Measurements from ENCODE around the gene ZBTB34.

The ZBTB34 gene

GRCh38 chr9:126894052-126894603 is 33.7 kb downstream of the ZBTB34 start:
- Histone ChIP-seq H3K36me3 (replicated peaks) (no peaks in the 10 kb centered on the region), H3K4me3 (no peak overlapping the region), H3K4me1 (no peaks in the 10 kb centered on the region), H3K9me3 (no peaks in the 10 kb centered on the region), H3K27me3 (ENCODE audit: low read depth) (no peaks in the 10 kb centered on the region)
- in situ Hi-C loops (cut with MboI; ENCODE audit: low sequenced_read_pairs) = no loop called here
- DNase-seq (ENCODE audit: low spot score in 2 of 2) = no peak

DNA sequence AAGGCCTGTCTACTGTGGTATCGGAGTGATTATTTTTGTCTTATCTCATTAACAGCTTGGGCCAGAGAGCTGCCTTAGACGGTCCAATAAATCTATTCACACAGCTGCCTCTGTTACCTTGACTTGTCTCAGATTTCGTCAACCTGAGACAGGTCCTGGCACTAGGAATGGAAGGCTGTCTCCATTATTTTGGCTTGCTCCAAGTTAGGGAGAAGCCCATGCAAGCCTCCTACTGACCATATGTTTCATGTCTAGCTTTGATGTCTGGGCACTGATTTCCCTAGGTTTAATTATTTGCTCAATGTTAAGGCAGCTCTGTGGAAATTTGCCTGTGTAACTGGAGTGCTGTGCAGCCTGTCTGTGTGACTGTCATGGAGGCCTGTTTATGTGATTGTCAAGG is 41.8 kb downstream of the ZBTB34 start:
- no peak for DNase-seq (ENCODE audit: low spot score in 2 of 2)
- Histone ChIP-seq H3K4me1 (no peaks in the 10 kb centered on the region), H3K9me3 (no peaks in the 10 kb centered on the region), H3K27me3 (ENCODE audit: low read depth) (no peaks in the 10 kb centered on the region), H3K36me3 (replicated peaks) (no peaks in the 10 kb centered on the region), H3K4me3 (no peak overlapping the region)
- in situ Hi-C loops (cut with MboI; ENCODE audit: low sequenced_read_pairs) = no loop called here

- H3K4me1 ChIP-seq = no peaks in the 10 kb centered on the region
- in situ Hi-C loops (cut with MboI; ENCODE audit: low sequenced_read_pairs) = no loop called here
- no peak for DNase-seq (ENCODE audit: low spot score in 2 of 2)
- no peaks in the 10 kb centered on the region for H3K27me3 ChIP-seq (ENCODE audit: low read depth)
- no peaks in the 10 kb centered on the region for H3K9me3 ChIP-seq
- H3K4me3 ChIP-seq = no peak overlapping the region
- H3K36me3 ChIP-seq (replicated peaks) = no peaks in the 10 kb centered on the region
Observed at GRCh38 chr9:126904586-126904985, 44.1 kb downstream of the ZBTB34 start.

- in situ Hi-C loops (cut with MboI; ENCODE audit: low sequenced_read_pairs) = no loop called here
- Histone ChIP-seq H3K36me3 (replicated peaks) (no peaks in the 10 kb centered on the region), H3K4me3 (no peak overlapping the region), H3K4me1 (no peaks in the 10 kb centered on the region), H3K27me3 (ENCODE audit: low read depth) (no peaks in the 10 kb centered on the region), H3K9me3 (no peaks in the 10 kb centered on the region)
- no peak for DNase-seq (ENCODE audit: low spot score in 2 of 2)
Observed at GRCh38 chr9:126906091-126906490, 45.7 kb downstream of the ZBTB34 start.

DNA sequence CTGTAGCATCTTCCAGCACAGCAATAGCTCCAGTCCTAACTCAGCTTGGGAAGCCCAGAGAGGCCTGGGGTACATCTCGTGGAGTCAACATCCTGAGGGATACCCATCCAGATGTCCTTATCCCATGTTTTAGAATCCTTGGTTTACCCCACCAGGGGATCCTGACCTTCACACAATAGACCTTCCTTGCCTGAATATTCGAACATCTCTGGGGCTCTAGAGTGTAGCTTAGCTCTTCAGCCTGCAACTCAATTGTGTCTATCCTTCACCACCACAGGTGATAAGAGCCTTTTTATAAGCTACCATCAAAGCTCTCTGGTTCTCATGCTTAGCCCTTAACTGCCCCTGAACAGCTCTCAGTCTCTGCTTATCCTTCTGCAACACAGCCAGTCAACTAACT is 46.6 kb downstream of the ZBTB34 start:
- Histone ChIP-seq H3K9me3 (no peaks in the 10 kb centered on the region), H3K36me3 (replicated peaks) (no peaks in the 10 kb centered on the region), H3K4me1 (no peaks in the 10 kb centered on the region), H3K4me3 (no peak overlapping the region), H3K27me3 (ENCODE audit: low read depth) (peaks cover 3% of the 10 kb centered on the region; the same call in 1 of the 2 replicates)
- DNase-seq (ENCODE audit: low spot score in 2 of 2) = no peak
- in situ Hi-C loops (cut with MboI; ENCODE audit: low sequenced_read_pairs) = no loop called here

DNA sequence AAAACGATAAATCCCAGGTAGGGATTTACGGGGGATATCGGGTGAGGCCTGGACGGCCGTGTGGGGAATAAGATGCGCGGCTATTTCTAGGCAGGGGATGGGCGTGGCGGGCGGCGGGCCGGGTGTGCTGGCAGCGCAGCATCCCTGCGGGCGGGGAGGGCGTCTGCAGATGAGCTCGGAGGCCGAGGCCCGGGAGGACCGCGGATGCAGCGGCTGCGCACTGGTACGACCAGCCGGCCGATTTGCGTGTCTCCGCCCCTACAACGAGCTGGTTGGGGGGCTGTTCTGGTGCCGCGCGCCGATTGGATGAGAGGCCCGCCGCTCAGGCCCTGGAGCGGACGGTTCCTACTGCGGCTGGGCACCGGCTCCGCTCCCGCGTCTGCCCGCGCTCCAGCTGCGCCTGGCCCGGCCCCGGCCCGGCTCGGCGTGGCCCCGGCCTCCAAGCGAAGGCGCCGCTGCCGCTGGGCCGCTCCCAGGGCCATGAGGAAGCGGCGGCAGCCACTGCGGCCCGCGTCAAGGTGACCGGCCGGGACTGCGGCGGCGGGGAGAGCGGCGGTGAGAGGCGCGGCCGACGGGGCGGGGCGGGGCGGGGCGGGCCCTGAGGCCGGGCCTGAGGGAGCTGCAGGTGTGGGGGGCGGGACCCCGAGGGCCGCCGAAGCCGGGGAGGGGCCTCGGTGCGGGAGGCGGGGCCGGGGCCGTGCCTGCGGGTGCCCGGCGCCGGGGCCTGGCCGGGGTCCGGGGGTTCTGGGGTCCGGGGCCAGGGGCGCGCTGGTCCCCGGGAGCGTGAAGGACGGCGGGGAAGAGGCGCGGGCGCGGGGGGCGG is 54.2 kb downstream of the ZBTB34 start, which contains the start of gene RALGPS1:
Gene RALGPS1, plus strand, starts transcription at position 325 of the 823 bp plus-strand sequence. CDS start 47,508 bp downstream, outside the sequence.
- no peaks in the 10 kb centered on the region for H3K36me3 ChIP-seq (replicated peaks)
- H3K4me1 ChIP-seq = no peaks in the 10 kb centered on the region
- DNase-seq (ENCODE audit: low spot score in 2 of 2) = peak; percentile 91 to 97
- in situ Hi-C loops (cut with MboI; ENCODE audit: low sequenced_read_pairs) = no loop called here
- H3K4me3 ChIP-seq = peak within 1 kb of the TSS; percentile 22
- no peaks in the 10 kb centered on the region for H3K9me3 ChIP-seq
- peaks cover 4% of the 10 kb centered on the region; the same call in 1 of the 2 replicates for H3K27me3 ChIP-seq (ENCODE audit: low read depth)

DNA sequence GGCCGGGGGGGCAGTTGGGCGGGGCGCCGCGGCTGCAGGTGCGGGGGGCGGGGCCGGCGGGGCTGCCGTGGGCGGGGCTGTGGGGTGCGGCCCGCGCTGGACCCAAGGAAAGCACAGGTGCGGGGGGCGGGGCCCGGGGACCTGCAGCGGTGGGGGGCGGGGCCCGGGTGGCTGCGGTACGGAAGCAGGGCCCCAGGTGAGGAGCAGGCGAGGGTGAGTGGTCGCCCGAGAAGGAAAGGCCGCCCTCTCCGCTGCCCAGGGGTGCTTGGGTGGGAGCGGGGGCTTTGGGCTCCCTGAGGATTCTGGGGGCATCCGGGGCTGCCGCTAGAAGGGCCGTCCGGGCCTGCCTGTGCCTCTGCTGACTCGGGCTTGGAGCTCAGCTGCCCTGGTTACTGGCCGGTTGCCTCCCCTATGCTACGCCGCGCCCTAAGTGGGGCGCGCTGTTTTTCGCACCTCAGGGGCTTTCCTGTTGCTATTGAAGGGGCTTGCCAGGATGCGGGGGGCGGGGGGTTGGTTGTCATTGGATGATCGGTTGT is 54.9 kb downstream of the ZBTB34 start:
- peak in 1 of 2 experiments; percentile 52 for DNase-seq (ENCODE audit: low spot score in 2 of 2)
- Histone ChIP-seq H3K9me3 (no peaks in the 10 kb centered on the region), H3K4me1 (no peaks in the 10 kb centered on the region), H3K4me3 (peak overlapping the region; percentile 11; the same call in 1 of the 2 replicates), H3K27me3 (ENCODE audit: low read depth) (peaks cover 4% of the 10 kb centered on the region; the same call in 1 of the 2 replicates), H3K36me3 (replicated peaks) (no peaks in the 10 kb centered on the region)
- in situ Hi-C loops (cut with MboI; ENCODE audit: low sequenced_read_pairs) = no loop called here

DNA sequence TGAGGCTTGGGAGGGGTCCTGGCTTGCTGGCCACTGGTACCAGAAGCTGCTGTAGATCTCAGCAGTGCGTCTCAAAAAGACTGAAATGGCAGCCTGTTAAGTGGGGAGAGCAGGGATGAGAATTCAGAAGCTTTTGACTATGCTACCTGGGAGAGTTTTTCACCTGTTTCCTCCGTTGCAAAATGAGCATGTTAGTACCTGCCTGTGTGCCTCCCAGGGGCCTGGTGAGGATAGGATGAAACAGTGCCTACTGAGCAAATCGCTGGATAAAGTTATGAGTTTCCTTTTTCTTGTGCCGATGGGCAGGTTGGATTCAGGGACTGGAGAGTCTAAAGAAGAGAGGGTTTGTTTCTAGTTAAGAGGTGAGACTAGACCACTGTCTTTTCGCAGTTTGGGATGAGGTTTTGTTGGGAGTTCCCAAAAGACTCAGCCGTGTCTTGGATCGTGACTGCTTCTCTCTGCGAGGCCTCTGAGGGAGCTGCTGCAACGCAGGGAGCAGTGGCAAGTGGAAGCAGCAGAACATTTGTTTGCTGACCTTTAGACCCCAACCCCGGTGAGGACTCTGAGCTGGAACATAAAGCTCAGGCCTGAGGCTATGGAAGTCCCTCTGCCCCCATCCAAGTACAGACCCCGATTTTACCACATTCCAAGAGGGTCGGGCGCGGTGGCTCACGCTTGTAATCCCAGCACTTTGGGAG is 55.6 kb downstream of the ZBTB34 start:
- DNase-seq (ENCODE audit: low spot score in 2 of 2) = no peak
- Histone ChIP-seq H3K9me3 (no peaks in the 10 kb centered on the region), H3K36me3 (replicated peaks) (no peaks in the 10 kb centered on the region), H3K4me3 (0 out of 2 replicates have a peak overlapping the region, but pooled peaks have one; percentile 11), H3K27me3 (ENCODE audit: low read depth) (peaks cover 4% of the 10 kb centered on the region; the same call in 1 of the 2 replicates), H3K4me1 (no peaks in the 10 kb centered on the region)
- in situ Hi-C loops (cut with MboI; ENCODE audit: low sequenced_read_pairs) = no loop called here

- peak; percentile 6 to 22 for DNase-seq (ENCODE audit: low spot score in 2 of 2)
- H3K9me3 ChIP-seq = no peaks in the 10 kb centered on the region
- in situ Hi-C loops (cut with MboI; ENCODE audit: low sequenced_read_pairs) = no loop called here
- H3K4me3 ChIP-seq = no peak overlapping the region
- no peaks in the 10 kb centered on the region for H3K4me1 ChIP-seq
- no peaks in the 10 kb centered on the region for H3K36me3 ChIP-seq (replicated peaks)
- H3K27me3 ChIP-seq (ENCODE audit: low read depth) = peaks cover 3% of the 10 kb centered on the region; the same call in 1 of the 2 replicates
Observed at GRCh38 chr9:126916909-126917308, 56.5 kb downstream of the ZBTB34 start.

DNA sequence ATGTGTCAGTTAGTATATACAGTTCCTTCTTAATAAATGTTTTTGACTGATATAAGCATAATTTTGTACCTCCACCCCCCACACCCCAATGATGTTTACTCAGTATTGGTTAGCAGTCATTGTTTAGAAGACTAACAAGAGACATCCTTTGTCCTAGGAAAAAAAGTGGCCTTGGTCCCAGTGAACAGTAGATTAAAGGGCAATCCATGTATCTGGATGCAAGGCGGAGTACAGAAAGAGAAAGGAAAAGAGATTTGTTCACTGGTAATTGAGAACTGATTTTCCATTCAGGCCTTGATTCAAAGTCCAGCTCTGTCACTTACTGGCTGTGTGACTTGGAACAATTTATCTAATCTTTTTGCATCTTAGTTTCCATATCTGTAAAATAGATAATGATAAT is 58.8 kb downstream of the ZBTB34 start:
- Histone ChIP-seq H3K27me3 (ENCODE audit: low read depth) (no peaks in the 10 kb centered on the region), H3K36me3 (replicated peaks) (no peaks in the 10 kb centered on the region), H3K4me1 (no peaks in the 10 kb centered on the region), H3K4me3 (no peak overlapping the region), H3K9me3 (no peaks in the 10 kb centered on the region)
- no peak for DNase-seq (ENCODE audit: low spot score in 2 of 2)
- in situ Hi-C loops (cut with MboI; ENCODE audit: low sequenced_read_pairs) = no loop called here

- DNase-seq (ENCODE audit: low spot score in 2 of 2) = no peak
- no peaks in the 10 kb centered on the region for H3K4me1 ChIP-seq
- in situ Hi-C loops (cut with MboI; ENCODE audit: low sequenced_read_pairs) = loop anchor here (25.0 kb wide), 1 partner anchor 986 kb away; the partner anchor contains the start of gene ST6GALNAC4
- H3K4me3 ChIP-seq = no peak overlapping the region
- H3K36me3 ChIP-seq (replicated peaks) = no peaks in the 10 kb centered on the region
- H3K27me3 ChIP-seq (ENCODE audit: low read depth) = no peaks in the 10 kb centered on the region; the same call in 1 of the 2 replicates
- H3K9me3 ChIP-seq = no peaks in the 10 kb centered on the region
Observed at GRCh38 chr9:126925876-126926275, 65.4 kb downstream of the ZBTB34 start.

DNA sequence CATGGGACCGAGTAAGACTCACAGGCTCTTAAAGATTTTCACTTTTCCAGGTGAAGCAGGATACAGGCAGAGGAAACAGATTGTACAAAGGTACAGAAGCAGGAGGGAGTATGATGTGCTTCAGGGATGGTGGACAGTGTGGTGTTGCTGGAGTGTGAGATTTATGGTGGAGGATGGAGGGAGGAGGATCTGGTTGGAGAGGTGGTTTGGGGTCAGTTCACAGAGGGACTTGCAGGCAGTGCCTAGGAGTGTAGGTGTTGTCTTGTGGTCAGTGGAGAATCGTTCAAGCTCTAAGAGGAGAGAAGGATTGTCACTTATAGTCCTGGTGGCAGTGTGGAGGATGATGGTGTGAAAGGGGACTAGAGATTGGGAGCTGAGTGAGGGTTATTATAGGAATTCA is 65.9 kb downstream of the ZBTB34 start:
- in situ Hi-C loops (cut with MboI; ENCODE audit: low sequenced_read_pairs) = loop anchor here (25.0 kb wide), 1 partner anchor 986 kb away; the partner anchor contains the start of gene ST6GALNAC4
- Histone ChIP-seq H3K4me1 (no peaks in the 10 kb centered on the region), H3K27me3 (ENCODE audit: low read depth) (no peaks in the 10 kb centered on the region; the same call in 1 of the 2 replicates), H3K36me3 (replicated peaks) (no peaks in the 10 kb centered on the region), H3K9me3 (no peaks in the 10 kb centered on the region), H3K4me3 (no peak overlapping the region)
- DNase-seq (ENCODE audit: low spot score in 2 of 2) = no peak

GRCh38 chr9:126927419-126927818 is 67.0 kb downstream of the ZBTB34 start:
- in situ Hi-C loops (cut with MboI; ENCODE audit: low sequenced_read_pairs) = loop anchor here (25.0 kb wide), 1 partner anchor 985 kb away; the partner anchor contains the start of gene ST6GALNAC4

More at GRCh38 chr9:126927419-126927818, 67.0 kb downstream of the ZBTB34 start:
- Histone ChIP-seq H3K4me3 (no peak overlapping the region), H3K36me3 (replicated peaks) (no peaks in the 10 kb centered on the region), H3K4me1 (no peaks in the 10 kb centered on the region), H3K9me3 (no peaks in the 10 kb centered on the region), H3K27me3 (ENCODE audit: low read depth) (no peaks in the 10 kb centered on the region; the same call in 1 of the 2 replicates)
- no peak for DNase-seq (ENCODE audit: low spot score in 2 of 2)

Measured in HAP-1 (cell line).